Adrenal gland (tissue), 12 donors: ENCODE measurements around the gene FIGLA. TPM values are rescaled to one million over a fixed set of nuclear protein-coding genes. Genes with fewer than 3 reads are reported as not detected.

ENCODE experiments used
- DNase-seq, 7 donors: peaks; one replicate each; pipeline ENCODE4 v3.0.0-alpha.2; 2019 to 2020
- H3K27ac ChIP-seq, 5 donors: fragments of 200-600 bp; sonication (generic) in 4 of 5; 1 replicate in 3 of 5; 2 replicates in 2 of 5; pipeline versions ENCODE4 v1.5.1 to v1.8.0; 2016 to 2020; ENCODE audit warnings: mild to moderate bottlenecking in 1 of 5
- H3K27me3 ChIP-seq: fragments of 200-600 bp; 2 replicates; pipeline ENCODE4 v1.8.0; 2021
- H3K36me3 ChIP-seq, 2 donors: fragments of 200-600 bp; replicated peaks in 1 of 2; 1 replicate in 1 of 2; 2 replicates in 1 of 2; pipeline versions ENCODE4 v1.5.1 to v1.8.0; 2018 to 2022
- H3K4me1 ChIP-seq, 2 donors: fragments of 200-600 bp; replicated peaks in 1 of 2; 1 replicate in 1 of 2; 2 replicates in 1 of 2; pipeline versions ENCODE4 v1.5.1 to v1.8.0; 2018 to 2021
- H3K4me3 ChIP-seq, 4 donors: fragments of 200-600 bp; sonication (generic) in 3 of 4; one replicate each; pipeline ENCODE4 v1.5.1; 2016 to 2018
- H3K9me3 ChIP-seq, 3 donors: fragments of 200-600 bp; sonication (generic) in 1 of 3; replicated peaks in 1 of 3; 1 replicate in 2 of 3; 2 replicates in 1 of 3; pipeline versions ENCODE4 v1.5.1 to v1.8.0; 2016 to 2021
- POLR2A ChIP-seq, 2 donors: fragments of 450-650 bp; IDR thresholded peaks; one replicate each; pipeline ENCODE4 v1.6.1; 2017; ENCODE audit warnings: antibody characterized with exemption in 2 of 2, mild to moderate bottlenecking in 2 of 2, moderate library complexity in 1 of 2
- WGBS, 4 donors: extraction: QIAGEN DNeasy Blood & Tissue Kit in 2 of 4; methylation state at CpG; one replicate each; pipeline versions ENCODE4 v1.1.5 to v1.1.7; 2013 to 2017; 5-methylcytosine and 5-hydroxymethylcytosine counted together
- intact Hi-C, 2 donors: fragments of 100-400 bp; cut with DNase I; formaldehyde crosslinking; loops; one replicate each; pipeline versions ENCODE4 v1.14.1 to v1.15.0; 2022 to 2023
- polyA plus RNA-seq, 3 donors: library from polyadenylated mRNA; stranded (reverse); fragments of 200-250 nt in 2 of 3; fragments of 350-450 nt in 1 of 3; fragmentation: Illumina TruSeq in 1 of 3; extraction: RNeasy Lipid Tissue Mini Kit (QIAGEN cat#74804) in 1 of 3; gene quantifications; one replicate each; pipeline ENCODE4 v1.2.3, GENCODE V29; 2013 to 2014
- small RNA-seq, 2 donors: library from RNA; depleted of rRNA; stranded (forward); fragments of <200 nt; gene quantifications; one replicate each; pipeline ENCODE3, GENCODE V24; 2016
- total RNA-seq, 9 donors: library from RNA; depleted of rRNA in 4 of 9; stranded (reverse); fragments of >200 nt in 4 of 9; fragments of 120-200 nt in 1 of 9; fragmentation: NEBNext Ultra II Directional in 1 of 9; extraction: Animal tissue kit (Norgen Biotek cat#: 25700) in 1 of 9; gene quantifications; one replicate each; pipeline versions ENCODE4 v1.1.0 to v1.2.4, GENCODE V29; 2013 to 2023
- TF ChIP-seq, protein P1 (sequence below), 6 experiments: fragments of 450-650 bp in 4 of 6; fragments of 200-600 bp in 2 of 6; sonication (generic) in 1 of 6; IDR thresholded peaks; 1 replicate in 5 of 6; 2 replicates in 1 of 6; pipeline versions ENCODE4 v1.5.1 to v1.8.0; 2016 to 2021; ENCODE audit warnings: antibody characterized with exemption in 6 of 6, mild to moderate bottlenecking in 2 of 6, moderate library complexity in 1 of 6
- donor health status: healthy with polysubstance abuse.
- donor health status: Bipolar disorder and iron deficiency.
- donor health status: DM: yes; HTN: yes; CAD: no.
- donor health status: DM: no; HTN: no; CAD: no.
- donor health status: DM: no; HTN: no; CAD: no.
- donor health status: DM: yes; HTN: yes; CAD: no.

The FIGLA gene
- total and polyA plus RNA-seq, 12 donors, result not detected

GRCh38 chr2:70730730-70731129 lies 59.7 kb downstream of the FIGLA start:
- H3K9me3 ChIP-seq, result no peaks in the 10 kb centered on the region
- DNase-seq, result no peak
- WGBS, 4 donors, result 84 to 93% (median 88%) methylated on average over 2 of the region's 2 CpGs
- H3K27ac ChIP-seq, result no peak overlapping the region
- H3K36me3 ChIP-seq, result no peaks in the 10 kb centered on the region
- H3K27me3 ChIP-seq, result peaks cover 4% of the 10 kb centered on the region
- TF ChIP-seq POLR2A (IDR thresholded peaks at IDR 0.05), result no peak
- TF ChIP-seq, protein P1, sequence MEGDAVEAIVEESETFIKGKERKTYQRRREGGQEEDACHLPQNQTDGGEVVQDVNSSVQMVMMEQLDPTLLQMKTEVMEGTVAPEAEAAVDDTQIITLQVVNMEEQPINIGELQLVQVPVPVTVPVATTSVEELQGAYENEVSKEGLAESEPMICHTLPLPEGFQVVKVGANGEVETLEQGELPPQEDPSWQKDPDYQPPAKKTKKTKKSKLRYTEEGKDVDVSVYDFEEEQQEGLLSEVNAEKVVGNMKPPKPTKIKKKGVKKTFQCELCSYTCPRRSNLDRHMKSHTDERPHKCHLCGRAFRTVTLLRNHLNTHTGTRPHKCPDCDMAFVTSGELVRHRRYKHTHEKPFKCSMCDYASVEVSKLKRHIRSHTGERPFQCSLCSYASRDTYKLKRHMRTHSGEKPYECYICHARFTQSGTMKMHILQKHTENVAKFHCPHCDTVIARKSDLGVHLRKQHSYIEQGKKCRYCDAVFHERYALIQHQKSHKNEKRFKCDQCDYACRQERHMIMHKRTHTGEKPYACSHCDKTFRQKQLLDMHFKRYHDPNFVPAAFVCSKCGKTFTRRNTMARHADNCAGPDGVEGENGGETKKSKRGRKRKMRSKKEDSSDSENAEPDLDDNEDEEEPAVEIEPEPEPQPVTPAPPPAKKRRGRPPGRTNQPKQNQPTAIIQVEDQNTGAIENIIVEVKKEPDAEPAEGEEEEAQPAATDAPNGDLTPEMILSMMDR (IDR thresholded peaks at IDR 0.05), result no peak
- intact Hi-C loops, result no loop called here
- no peak overlapping the region for H3K4me3 ChIP-seq
- no peaks in the 10 kb centered on the region for H3K4me1 ChIP-seq

- Histone ChIP-seq H3K27me3 (no peaks in the 10 kb centered on the region), H3K9me3 (no peaks in the 10 kb centered on the region), H3K4me1 (no peaks in the 10 kb centered on the region), H3K36me3 (no peaks in the 10 kb centered on the region), H3K27ac (no peak overlapping the region), H3K4me3 (no peak overlapping the region)
- DNase-seq, result no peak
- TF ChIP-seq, protein P1 (IDR thresholded peaks at IDR 0.05), result no peak
- TF ChIP-seq POLR2A (IDR thresholded peaks at IDR 0.05), result no peak
- intact Hi-C loops, result no loop called here
- WGBS, 4 donors, result 82 to 96% (median 91%) methylated on average over 1 of the region's 1 CpG
Observed at GRCh38 chr2:70729647-70730046, 60.8 kb downstream of the FIGLA start.

- no peak for DNase-seq
- H3K27ac ChIP-seq, result no peak overlapping the region
- no peaks in the 10 kb centered on the region for H3K4me1 ChIP-seq
- no peaks in the 10 kb centered on the region for H3K9me3 ChIP-seq
- no peak overlapping the region for H3K4me3 ChIP-seq
- no peaks in the 10 kb centered on the region for H3K36me3 ChIP-seq
- TF ChIP-seq POLR2A (IDR thresholded peaks at IDR 0.05), result no peak
- TF ChIP-seq, protein P1 (IDR thresholded peaks at IDR 0.05), result no peak
- H3K27me3 ChIP-seq, result no peaks in the 10 kb centered on the region
- intact Hi-C loops, result no loop called here
- 68 to 84% (median 80%) methylated on average over 5 to 7 of the region's 7 CpGs for WGBS, 4 donors
Observed at GRCh38 chr2:70728128-70728527, 62.3 kb downstream of the FIGLA start.

Small RNAs within 50 kb of the gene (small RNA-seq; reads per million reads assigned to genes)
- gene HMGN2P21, result 0 reads per million in 2 donors

Other genes starting within 250 kb of the FIGLA start
- gene TGFA, start 236.8 kb downstream of the FIGLA start, total RNA-seq, result 1 to 10 TPM in 5 of 9 donors, under 1 TPM in 4; 0.11 to 8.2 (median 1.0) TPM
- under 1 TPM; 0.16 to 0.30 (median 0.26) TPM for gene TGFA, start 236.8 kb downstream of the FIGLA start, polyA plus RNA-seq
- gene ADD2, start 22.4 kb downstream of the FIGLA start, total RNA-seq, result 1 to 10 TPM in 5 of 9 donors, under 1 TPM in 3, not detected in 1; 0.69 to 5.6 (median 2.1) TPM
- 1 to 10 TPM in 1 of 3 donors, under 1 TPM in 2; 0.20 to 2.2 (median 0.72) TPM for gene ADD2, start 22.4 kb downstream of the FIGLA start, polyA plus RNA-seq
- under 1 TPM in 1 of 9 donors, not detected in 8; 0.22 TPM for gene CLEC4F, start 30.0 kb upstream of the FIGLA start, total RNA-seq
- under 1 TPM in 2 of 3 donors, not detected in 1; 0.27 to 0.32 TPM for gene CLEC4F, start 30.0 kb upstream of the FIGLA start, polyA plus RNA-seq
- gene CD207, start 45.2 kb upstream of the FIGLA start, total RNA-seq, result not detected
- gene CD207, start 45.2 kb upstream of the FIGLA start, polyA plus RNA-seq, result under 1 TPM in 2 of 3 donors, not detected in 1; 0.07 to 0.10 TPM
- gene VAX2, start 109.9 kb upstream of the FIGLA start, total RNA-seq, result 1 to 10 TPM in 3 of 9 donors, under 1 TPM in 3, not detected in 3; 0.35 to 4.9 (median 0.93) TPM
- 1 to 10 TPM in 2 of 3 donors, not detected in 1; 2.5 to 3.0 TPM for gene VAX2, start 109.9 kb upstream of the FIGLA start, polyA plus RNA-seq
- 1 to 10 TPM in 1 of 9 donors, under 1 TPM in 4, not detected in 4; 0.14 to 1.3 (median 0.58) TPM for gene ATP6V1B1, start 145.3 kb upstream of the FIGLA start, total RNA-seq
- gene ATP6V1B1, start 145.3 kb upstream of the FIGLA start, polyA plus RNA-seq, result 1 to 10 TPM in 2 of 3 donors, under 1 TPM in 1; 0.27 to 4.6 (median 1.9) TPM
- gene ANKRD53, start 188.0 kb upstream of the FIGLA start, total RNA-seq, result 1 to 10 TPM in 7 of 9 donors, under 1 TPM in 1, not detected in 1; 0.61 to 3.7 (median 2.1) TPM
- gene ANKRD53, start 188.0 kb upstream of the FIGLA start, polyA plus RNA-seq, result 1 to 10 TPM; 1.5 to 5.1 (median 4.3) TPM
- gene TEX261, start 204.2 kb upstream of the FIGLA start, total RNA-seq, result 10 to 100 TPM; 20.0 to 96.6 (median 58.6) TPM
- gene TEX261, start 204.2 kb upstream of the FIGLA start, polyA plus RNA-seq, result 10 to 100 TPM; 17.9 to 95.2 (median 23.3) TPM